GM23338 (cell line): ENCODE results near the gene CACNA2D1.

Experiments
- CREB1 ChIP-seq: fragments of 250-450 bp; sonication (Bioruptor Pico); IDR thresholded peaks from 2 replicates; pipeline ENCODE4 v1.5.0; 2020; ENCODE audit warnings: low read depth, mild to moderate bottlenecking, moderate library complexity
- CTCF ChIP-seq, 2 experiments: fragments of 200-600 bp in 1 of 2; sonication (generic) in 1 of 2; conservative IDR thresholded peaks; 2 replicates each; pipeline versions ENCODE4 v1.5.1 to v1.6.1; 2016 to 2017; ENCODE audit warnings: antibody characterized with exemption in 2 of 2, low read depth in 2 of 2, mild to moderate bottlenecking in 2 of 2, moderate library complexity in 1 of 2
- ETS1 ChIP-seq: IDR thresholded peaks from 2 replicates; pipeline ENCODE4 v1.6.1; 2016; ENCODE audit warnings: antibody characterized with exemption
- EZH2 ChIP-seq: fragments of 200-600 bp; sonication (generic); IDR thresholded peaks from one replicate; pipeline ENCODE4 v1.8.0; 2017; ENCODE audit warnings: antibody characterized with exemption, mild to moderate bottlenecking, low read depth; ENCODE audit not compliant: unreplicated experiment
- EZH2phosphoT487 ChIP-seq: fragments of 200-600 bp; sonication (generic); IDR thresholded peaks from one replicate; pipeline ENCODE4 v1.8.1; 2018; ENCODE audit warnings: antibody characterized with exemption; ENCODE audit not compliant: unreplicated experiment
- JUNB ChIP-seq: IDR thresholded peaks from one replicate; pipeline ENCODE4 v1.6.1; 2016; ENCODE audit warnings: antibody characterized with exemption; ENCODE audit not compliant: unreplicated experiment
- POLR2AphosphoS5 ChIP-seq: IDR thresholded peaks from 2 replicates; pipeline ENCODE4 v1.6.1; 2016; ENCODE audit warnings: antibody characterized with exemption, low read depth
- REST ChIP-seq: IDR thresholded peaks from one replicate; pipeline ENCODE4 v1.6.1; 2018; ENCODE audit warnings: antibody characterized with exemption; ENCODE audit not compliant: unreplicated experiment

GRCh38 chr7:81926154-81926553, 517.4 kb downstream of the CACNA2D1 start:
- TF ChIP-seq CTCF (conservative IDR thresholded peaks at IDR 0.05; ENCODE audit: low read depth in 2 of 2) (no peak), POLR2AphosphoS5 (no peak), EZH2 (no peak), JUNB (no peak), REST (no peak), ETS1 (no peak), EZH2phosphoT487 (no peak), CREB1 (no peak)
